Measurements from ENCODE around the gene ENTREP1. TPM values are rescaled to one million over a fixed set of nuclear protein-coding genes. Genes with fewer than 3 reads are reported as not detected.

The ENTREP1 gene
- total and polyA plus RNA-seq, 2 experiments from 2014 or later: 0.94 to 2.2 TPM

GRCh38 chr9:69392826-69393225 lies 67.8 kb downstream of the ENTREP1 start:
- WGBS (ENCODE audit: low lambda C conversion rate, missing lambda C conversion rate): 91% methylated on average over 5 of the region's 5 CpGs
- H3K27me3 ChIP-seq: no peaks in the 10 kb centered on the region
- H3K4me3 ChIP-seq: no peak overlapping the region
- no peaks in the 10 kb centered on the region for H3K9me3 ChIP-seq (ENCODE audit: low read depth)
- H3K79me2 ChIP-seq: no peaks in the 10 kb centered on the region
- no peaks in the 10 kb centered on the region for H3K4me1 ChIP-seq (ENCODE audit: insufficient read depth)
- no peaks in the 10 kb centered on the region for H4K20me1 ChIP-seq (ENCODE audit: insufficient read depth, poor library complexity, severe bottlenecking)
- no peak overlapping the region for H3K27ac ChIP-seq
- no peak for DNase-seq (ENCODE audit: low spot score)
- no peak overlapping the region for H2AFZ ChIP-seq
- no peaks in the 10 kb centered on the region for H3K36me3 ChIP-seq (replicated peaks; ENCODE audit: insufficient read depth, low read depth)
- no peak for TF ChIP-seq EZH2 (IDR thresholded peaks at IDR 0.05; ENCODE audit: borderline replicate concordance)
- no peak for TF ChIP-seq CTCF (IDR thresholded peaks at IDR 0.05; ENCODE audit: poor library complexity)
- no peak for TF ChIP-seq EZH2phosphoT487 (IDR thresholded peaks at IDR 0.05; ENCODE audit: low read depth, severe bottlenecking, unreplicated experiment)
- H3K9me2 ChIP-seq (replicated peaks; ENCODE audit: insufficient read depth): no peaks in the 10 kb centered on the region
- no peak overlapping the region for H3K4me2 ChIP-seq

- 97% methylated on average over 6 of the region's 6 CpGs for WGBS (ENCODE audit: low lambda C conversion rate, missing lambda C conversion rate)
- Histone ChIP-seq H3K27me3 (no peaks in the 10 kb centered on the region), H3K9me2 (replicated peaks; ENCODE audit: insufficient read depth) (no peaks in the 10 kb centered on the region), H3K9me3 (ENCODE audit: low read depth) (no peaks in the 10 kb centered on the region), H3K4me3 (no peak overlapping the region), H4K20me1 (ENCODE audit: insufficient read depth, poor library complexity, severe bottlenecking) (no peaks in the 10 kb centered on the region), H3K27ac (no peak overlapping the region), H3K36me3 (replicated peaks; ENCODE audit: insufficient read depth, low read depth) (no peaks in the 10 kb centered on the region), H3K79me2 (no peaks in the 10 kb centered on the region), H2AFZ (no peak overlapping the region), H3K4me1 (ENCODE audit: insufficient read depth) (no peaks in the 10 kb centered on the region), H3K4me2 (no peak overlapping the region)
- DNase-seq (ENCODE audit: low spot score): no peak
- TF ChIP-seq CTCF (IDR thresholded peaks at IDR 0.05; ENCODE audit: poor library complexity): no peak
- no peak for TF ChIP-seq EZH2 (IDR thresholded peaks at IDR 0.05; ENCODE audit: borderline replicate concordance)
- no peak for TF ChIP-seq EZH2phosphoT487 (IDR thresholded peaks at IDR 0.05; ENCODE audit: low read depth, severe bottlenecking, unreplicated experiment)
Measured at GRCh38 chr9:69393425-69393824, 68.4 kb downstream of the ENTREP1 start.

GRCh38 chr9:69395718-69396117 lies 70.7 kb downstream of the ENTREP1 start:
- H3K27me3 ChIP-seq: no peaks in the 10 kb centered on the region
- H3K4me2 ChIP-seq: no peak overlapping the region
- H3K4me1 ChIP-seq (ENCODE audit: insufficient read depth): no peaks in the 10 kb centered on the region
- 93% methylated on average over 5 of the region's 5 CpGs for WGBS (ENCODE audit: low lambda C conversion rate, missing lambda C conversion rate)
- no peaks in the 10 kb centered on the region for H4K20me1 ChIP-seq (ENCODE audit: insufficient read depth, poor library complexity, severe bottlenecking)
- no peaks in the 10 kb centered on the region for H3K36me3 ChIP-seq (replicated peaks; ENCODE audit: insufficient read depth, low read depth)
- H3K9me3 ChIP-seq (ENCODE audit: low read depth): no peaks in the 10 kb centered on the region
- no peak overlapping the region for H2AFZ ChIP-seq
- no peak overlapping the region for H3K27ac ChIP-seq
- TF ChIP-seq EZH2 (IDR thresholded peaks at IDR 0.05; ENCODE audit: borderline replicate concordance) (no peak), EZH2phosphoT487 (IDR thresholded peaks at IDR 0.05; ENCODE audit: low read depth, severe bottlenecking, unreplicated experiment) (no peak), CTCF (IDR thresholded peaks at IDR 0.05; ENCODE audit: poor library complexity) (no peak)
- no peaks in the 10 kb centered on the region for H3K9me2 ChIP-seq (replicated peaks; ENCODE audit: insufficient read depth)
- no peak overlapping the region for H3K4me3 ChIP-seq
- no peaks in the 10 kb centered on the region for H3K79me2 ChIP-seq
- DNase-seq (ENCODE audit: low spot score): no peak

GRCh38 chr9:69396759-69397158 lies 71.7 kb downstream of the ENTREP1 start:
- no peaks in the 10 kb centered on the region for H4K20me1 ChIP-seq (ENCODE audit: insufficient read depth, poor library complexity, severe bottlenecking)
- TF ChIP-seq EZH2 (IDR thresholded peaks at IDR 0.05; ENCODE audit: borderline replicate concordance): no peak
- TF ChIP-seq CTCF (IDR thresholded peaks at IDR 0.05; ENCODE audit: poor library complexity): no peak
- no peak for TF ChIP-seq EZH2phosphoT487 (IDR thresholded peaks at IDR 0.05; ENCODE audit: low read depth, severe bottlenecking, unreplicated experiment)
- WGBS (ENCODE audit: low lambda C conversion rate, missing lambda C conversion rate): 89% methylated on average over 2 of the region's 2 CpGs

More at GRCh38 chr9:69396759-69397158, 71.7 kb downstream of the ENTREP1 start:
- H3K27me3 ChIP-seq: no peaks in the 10 kb centered on the region
- no peak overlapping the region for H3K4me2 ChIP-seq
- no peaks in the 10 kb centered on the region for H3K79me2 ChIP-seq
- H3K36me3 ChIP-seq (replicated peaks; ENCODE audit: insufficient read depth, low read depth): no peaks in the 10 kb centered on the region
- no peak overlapping the region for H2AFZ ChIP-seq
- H3K4me1 ChIP-seq (ENCODE audit: insufficient read depth): no peaks in the 10 kb centered on the region
- no peaks in the 10 kb centered on the region for H3K9me3 ChIP-seq (ENCODE audit: low read depth)
- no peak overlapping the region for H3K27ac ChIP-seq
- no peak overlapping the region for H3K4me3 ChIP-seq
- DNase-seq (ENCODE audit: low spot score): no peak
- no peaks in the 10 kb centered on the region for H3K9me2 ChIP-seq (replicated peaks; ENCODE audit: insufficient read depth)
